Activated T-helper 1 cell treated with anti-CD3 and anti-CD28 coated beads, Interleukin-12 subunit alpha, Interleukin-12 subunit beta, Interleukin-2, Interleukin-4 antibody, amounts not matched to agents 30 ng/mL and 10 ng/mL and 1 ng/mL, durations not matched to agents 14 hours and 24 hours and 36 hours (primary cell): Measurements from ENCODE around the gene ZNF454. TPM values are rescaled to one million over a fixed set of nuclear protein-coding genes. Genes with fewer than 3 reads are reported as not detected.

Experiments
- DNase-seq: peaks from one replicate; pipeline ENCODE4 v3.0.0; 2021; ENCODE audit warnings: low spot score
- H3K27ac Mint-ChIP-seq: one replicate; pipeline ENCODE4 v1.8.0; 2021; ENCODE audit warnings: mild to moderate bottlenecking, mixed read lengths
- H3K27me3 Mint-ChIP-seq: one replicate; pipeline ENCODE4 v1.8.0; 2022; ENCODE audit warnings: mild to moderate bottlenecking, moderate library complexity, mixed read lengths; ENCODE audit not compliant: insufficient read depth
- H3K36me3 Mint-ChIP-seq: one replicate; pipeline ENCODE4 v1.8.0; 2021; ENCODE audit warnings: low read depth, mixed read lengths
- H3K4me1 Mint-ChIP-seq: one replicate; pipeline ENCODE4 v1.8.0; 2021; ENCODE audit warnings: low read depth, mixed read lengths
- H3K4me3 Mint-ChIP-seq: one replicate; pipeline ENCODE4 v1.8.0; 2021; ENCODE audit warnings: mild to moderate bottlenecking, moderate library complexity, mixed read lengths
- H3K9me3 Mint-ChIP-seq: one replicate; pipeline ENCODE4 v1.8.0; 2021; ENCODE audit warnings: mixed read lengths
- intact Hi-C: fragments of 100-400 bp; cut with micrococcal nuclease; formaldehyde crosslinking; loops from one replicate; pipeline ENCODE4 v1.15.1; 2024
- total RNA-seq: library from RNA; stranded (reverse); gene quantifications from 2 replicates; pipeline ENCODE4 v1.2.3, GENCODE V29; 2022

ZNF454 gene
- total RNA-seq, 1 donor from 2014 or later, result not detected

- Mint-ChIP-seq H3K9me3 (peaks cover 29% of the 10 kb centered on the region), H3K27ac (no peak overlapping the region), H3K4me3 (no peak overlapping the region), H3K4me1 (no peaks in the 10 kb centered on the region), H3K36me3 (no peaks in the 10 kb centered on the region), H3K27me3 (peaks cover 10% of the 10 kb centered on the region)
- intact Hi-C loops, result no loop called here
- DNase-seq, result no peak
Measured at GRCh38 chr5:178997191-178997590, 56.2 kb downstream of the ZNF454 start.

- Mint-ChIP-seq H3K27ac (no peak overlapping the region), H3K27me3 (peaks cover 10% of the 10 kb centered on the region), H3K4me1 (no peaks in the 10 kb centered on the region), H3K4me3 (no peak overlapping the region), H3K36me3 (no peaks in the 10 kb centered on the region), H3K9me3 (peaks cover 28% of the 10 kb centered on the region)
- DNase-seq, result no peak
- intact Hi-C loops, result no loop called here
Measured at GRCh38 chr5:178998441-178998840, 57.4 kb downstream of the ZNF454 start.

GRCh38 chr5:179006564-179006963 is 65.6 kb downstream of the ZNF454 start:
- intact Hi-C loops, result no loop called here
- H3K4me1 Mint-ChIP-seq, result no peaks in the 10 kb centered on the region
- no peak overlapping the region for H3K4me3 Mint-ChIP-seq
- H3K36me3 Mint-ChIP-seq, result no peaks in the 10 kb centered on the region
- H3K27ac Mint-ChIP-seq, result no peak overlapping the region
- DNase-seq, result no peak
- H3K9me3 Mint-ChIP-seq, result peaks cover 28% of the 10 kb centered on the region
- no peaks in the 10 kb centered on the region for H3K27me3 Mint-ChIP-seq

- Mint-ChIP-seq H3K9me3 (peaks cover 25% of the 10 kb centered on the region), H3K4me3 (no peak overlapping the region), H3K27me3 (no peaks in the 10 kb centered on the region), H3K27ac (no peak overlapping the region), H3K4me1 (no peaks in the 10 kb centered on the region), H3K36me3 (no peaks in the 10 kb centered on the region)
- DNase-seq, result no peak
- intact Hi-C loops, result no loop called here
Measured at GRCh38 chr5:179008667-179009066, 67.7 kb downstream of the ZNF454 start.

Other genes with a start within 250 kb of the ZNF454 start
- gene ZNF354A, start 210.5 kb upstream of the ZNF454 start, total RNA-seq, result 9.6 and 10.6 TPM in 2 replicates
- 15.2 and 15.3 TPM in 2 replicates for gene ZNF354B, start 81.2 kb upstream of the ZNF454 start, total RNA-seq
- gene ZFP2, start 45.3 kb upstream of the ZNF454 start, total RNA-seq, result 0.07 and 0.41 TPM in 2 replicates
- gene GRM6, start 54.1 kb downstream of the ZNF454 start, total RNA-seq, result not detected in 2 replicates
- 2.2 and 4.2 TPM in 2 replicates for gene ZNF879, start 82.6 kb downstream of the ZNF454 start, total RNA-seq
- gene ZNF354C, start 119.2 kb downstream of the ZNF454 start, total RNA-seq, result 3.5 and 4.1 TPM in 2 replicates